Smooth muscle cell (in vitro differentiated cells): ENCODE data around the gene MAP2. TPM values are rescaled to one million over a fixed set of nuclear protein-coding genes. Genes with fewer than 3 reads are reported as not detected.

Experiments
- DNase-seq: peaks from one replicate; lab custom pipeline; 2025; ENCODE audit not compliant: unreplicated experiment; lab: John Stamatoyannopoulos, UW
- H2AFZ ChIP-seq: fragments of 200-600 bp; sonication (generic); 2 replicates; pipeline ENCODE4 v1.6.0; 2016; ENCODE audit warnings: antibody characterized with exemption, low read depth, mild to moderate bottlenecking
- H3F3A ChIP-seq: fragments of 200-600 bp; sonication (generic); 2 replicates; pipeline ENCODE4 v1.6.0; 2017; ENCODE audit warnings: antibody characterized with exemption, low read depth
- H3K27ac ChIP-seq: fragments of 200-600 bp; sonication (generic); 2 replicates; pipeline ENCODE4 v1.5.1; 2016; ENCODE audit warnings: low read depth, mild to moderate bottlenecking
- H3K27me3 ChIP-seq: fragments of 200-600 bp; sonication (generic); 2 replicates; pipeline ENCODE4 v1.6.1; 2016; ENCODE audit warnings: low read depth, mild to moderate bottlenecking
- H3K36me3 ChIP-seq: fragments of 200-600 bp; sonication (generic); 2 replicates; pipeline ENCODE4 v1.5.1; 2016; ENCODE audit warnings: low read depth
- H3K4me1 ChIP-seq: fragments of 200-600 bp; sonication (generic); 2 replicates; pipeline ENCODE4 v1.5.1; 2016; ENCODE audit warnings: low read depth
- H3K4me2 ChIP-seq: fragments of 200-600 bp; sonication (generic); 2 replicates; pipeline ENCODE4 v1.6.0; 2016; ENCODE audit warnings: mild to moderate bottlenecking
- H3K4me3 ChIP-seq: fragments of 200-600 bp; sonication (generic); 2 replicates; pipeline ENCODE4 v1.5.1; 2016; ENCODE audit warnings: mild to moderate bottlenecking
- H3K79me2 ChIP-seq: fragments of 200-600 bp; sonication (generic); 2 replicates; pipeline ENCODE4 v1.6.0; 2016; ENCODE audit warnings: low read depth, mild to moderate bottlenecking
- H3K9ac ChIP-seq: fragments of 200-600 bp; sonication (generic); 2 replicates; pipeline ENCODE4 v1.6.0; 2016; ENCODE audit warnings: low read depth
- H3K9me3 ChIP-seq: fragments of 200-600 bp; sonication (generic); replicated peaks from 2 replicates; pipeline ENCODE4 v1.5.1; 2016; ENCODE audit warnings: low read depth
- H4K20me1 ChIP-seq: fragments of 200-600 bp; sonication (generic); 2 replicates; pipeline ENCODE4 v1.6.0; 2016; ENCODE audit warnings: low read depth
- WGBS: methylation state at CpG from one replicate; pipeline ENCODE4 v1.1.7; 2016; ENCODE audit warnings: low lambda C conversion rate; 5-methylcytosine and 5-hydroxymethylcytosine counted together
- polyA plus RNA-seq: library from polyadenylated mRNA; unstranded; fragments of >200 nt; fragmentation: Nextera tagmentation; extraction: Ambion mirVana; gene quantifications from 2 replicates; pipeline ENCODE4 v1.2.1, GENCODE V29; 2016
- total RNA-seq: library from RNA; depleted of rRNA; stranded (reverse); fragments of >200 nt; gene quantifications from 2 replicates; pipeline ENCODE4 v1.2.3, GENCODE V29; 2014
- TF ChIP-seq, protein P1 (sequence below): fragments of 200-600 bp; sonication (generic); IDR thresholded peaks from 2 replicates; pipeline ENCODE4 v1.5.1; 2017; ENCODE audit warnings: borderline replicate concordance, mild to moderate bottlenecking, antibody characterized with exemption; ENCODE audit not compliant: insufficient read depth, poor library complexity, severe bottlenecking

The MAP2 gene
- total and polyA plus RNA-seq, 2 experiments from 2014 or later = 1.8 to 18.7 TPM

DNA sequence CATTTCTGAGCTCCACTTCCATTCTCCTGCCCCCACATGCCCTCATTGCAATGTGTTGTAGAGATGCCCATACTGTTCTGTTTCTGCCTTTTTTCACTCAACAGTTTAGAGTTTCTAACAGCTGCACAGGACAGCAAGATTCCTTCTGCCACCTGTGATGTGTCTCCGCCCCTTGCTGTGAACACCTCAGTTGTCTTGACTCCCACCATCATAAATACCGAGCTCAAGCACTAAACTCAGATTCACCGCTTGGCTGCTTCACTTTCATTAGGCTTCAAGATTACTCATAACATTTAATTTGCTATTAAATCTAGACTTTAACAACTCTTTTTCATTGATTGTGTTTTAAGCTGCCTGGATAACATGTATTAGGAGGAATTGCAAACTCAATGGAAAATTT, 141.0 kb downstream of the MAP2 start:
- TF ChIP-seq, protein P1, sequence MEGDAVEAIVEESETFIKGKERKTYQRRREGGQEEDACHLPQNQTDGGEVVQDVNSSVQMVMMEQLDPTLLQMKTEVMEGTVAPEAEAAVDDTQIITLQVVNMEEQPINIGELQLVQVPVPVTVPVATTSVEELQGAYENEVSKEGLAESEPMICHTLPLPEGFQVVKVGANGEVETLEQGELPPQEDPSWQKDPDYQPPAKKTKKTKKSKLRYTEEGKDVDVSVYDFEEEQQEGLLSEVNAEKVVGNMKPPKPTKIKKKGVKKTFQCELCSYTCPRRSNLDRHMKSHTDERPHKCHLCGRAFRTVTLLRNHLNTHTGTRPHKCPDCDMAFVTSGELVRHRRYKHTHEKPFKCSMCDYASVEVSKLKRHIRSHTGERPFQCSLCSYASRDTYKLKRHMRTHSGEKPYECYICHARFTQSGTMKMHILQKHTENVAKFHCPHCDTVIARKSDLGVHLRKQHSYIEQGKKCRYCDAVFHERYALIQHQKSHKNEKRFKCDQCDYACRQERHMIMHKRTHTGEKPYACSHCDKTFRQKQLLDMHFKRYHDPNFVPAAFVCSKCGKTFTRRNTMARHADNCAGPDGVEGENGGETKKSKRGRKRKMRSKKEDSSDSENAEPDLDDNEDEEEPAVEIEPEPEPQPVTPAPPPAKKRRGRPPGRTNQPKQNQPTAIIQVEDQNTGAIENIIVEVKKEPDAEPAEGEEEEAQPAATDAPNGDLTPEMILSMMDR = no peak
- H3K4me1 ChIP-seq = no peaks in the 10 kb centered on the region
- H3K27ac ChIP-seq = no peak overlapping the region
- H4K20me1 ChIP-seq = no peaks in the 10 kb centered on the region
- H2AFZ ChIP-seq = no peak overlapping the region
- H3K36me3 ChIP-seq = no peaks in the 10 kb centered on the region
- no peak overlapping the region for H3K9ac ChIP-seq
- no peak overlapping the region for H3K4me2 ChIP-seq
- no peaks in the 10 kb centered on the region for H3K79me2 ChIP-seq
- H3K4me3 ChIP-seq = no peak overlapping the region
- no peak for DNase-seq
- no peaks in the 10 kb centered on the region for H3F3A ChIP-seq
- H3K27me3 ChIP-seq = no peaks in the 10 kb centered on the region
- 87% methylated on average over 3 of the region's 3 CpGs for WGBS
- no peaks in the 10 kb centered on the region for H3K9me3 ChIP-seq

DNA sequence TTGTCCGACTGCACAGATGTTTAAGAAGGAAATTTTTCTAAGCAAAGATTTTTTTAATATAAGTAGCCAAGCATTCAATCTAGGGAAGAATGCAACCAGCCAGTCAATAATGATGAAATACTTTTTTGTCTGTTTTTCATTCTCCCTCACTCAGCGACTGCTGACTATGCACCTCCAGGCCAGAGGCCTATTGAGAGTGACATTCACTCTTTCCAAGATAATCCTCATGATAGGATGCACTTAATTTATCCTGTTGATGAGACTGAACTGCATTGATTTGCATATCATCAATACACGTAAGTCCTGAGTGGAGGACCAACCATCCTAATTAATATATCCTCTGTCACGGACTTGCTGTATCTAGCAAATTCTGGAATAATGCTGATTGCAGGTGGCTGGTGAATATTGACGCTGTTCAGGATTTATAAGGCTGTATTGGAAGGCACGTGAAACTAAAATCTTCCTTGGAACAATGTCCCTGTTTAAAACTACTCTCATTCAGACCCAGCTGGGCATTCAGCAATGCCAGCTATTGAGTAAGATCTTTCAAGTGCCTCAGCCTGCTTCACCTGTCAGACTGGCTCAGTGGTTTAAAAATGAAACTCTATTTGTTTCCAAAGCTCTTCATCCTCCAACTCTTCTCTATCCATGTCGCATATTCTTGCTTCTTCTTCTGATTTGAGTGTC, 142.2 kb downstream of the MAP2 start:
- Histone ChIP-seq H3K27ac (no peak overlapping the region), H2AFZ (no peak overlapping the region), H3K79me2 (no peaks in the 10 kb centered on the region), H3K27me3 (no peaks in the 10 kb centered on the region), H3F3A (no peaks in the 10 kb centered on the region), H3K9me3 (no peaks in the 10 kb centered on the region), H3K9ac (no peak overlapping the region), H4K20me1 (no peaks in the 10 kb centered on the region), H3K4me2 (no peak overlapping the region), H3K4me1 (no peaks in the 10 kb centered on the region), H3K36me3 (no peaks in the 10 kb centered on the region), H3K4me3 (no peak overlapping the region)
- TF ChIP-seq, protein P1 = no peak
- DNase-seq = no peak
- WGBS = 90% methylated on average over 7 of the region's 7 CpGs

DNA sequence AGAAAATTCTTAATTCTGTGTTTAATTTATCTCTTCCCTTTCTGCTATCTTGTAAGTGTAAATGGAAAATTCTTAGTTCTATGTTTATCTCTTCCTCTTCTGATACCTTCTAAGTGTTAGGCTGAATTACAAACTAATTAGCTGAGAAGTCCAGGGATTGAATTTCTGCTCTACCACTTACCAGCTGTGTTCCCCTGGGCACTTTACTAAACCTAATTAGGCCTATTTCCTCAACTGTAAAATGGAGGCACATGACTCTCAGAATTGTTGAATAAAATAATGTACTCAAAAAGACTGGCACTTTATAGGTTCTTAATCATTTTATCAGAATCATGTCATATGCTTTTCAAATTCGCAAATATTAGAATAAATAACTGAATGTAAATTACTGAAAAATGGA, 146.3 kb downstream of the MAP2 start:
- Histone ChIP-seq H3K27me3 (no peaks in the 10 kb centered on the region), H3K79me2 (no peaks in the 10 kb centered on the region), H4K20me1 (no peaks in the 10 kb centered on the region), H3K4me1 (no peaks in the 10 kb centered on the region), H3F3A (no peaks in the 10 kb centered on the region), H3K36me3 (no peaks in the 10 kb centered on the region), H3K4me3 (no peak overlapping the region), H2AFZ (no peak overlapping the region), H3K9ac (no peak overlapping the region), H3K9me3 (no peaks in the 10 kb centered on the region), H3K27ac (no peak overlapping the region), H3K4me2 (no peak overlapping the region)
- TF ChIP-seq, protein P1 = no peak
- WGBS = 37% methylated on average over 1 of the region's 1 CpG
- DNase-seq = no peak

- Histone ChIP-seq H3F3A (no peaks in the 10 kb centered on the region), H3K9me3 (no peaks in the 10 kb centered on the region), H3K36me3 (no peaks in the 10 kb centered on the region), H2AFZ (no peak overlapping the region), H3K79me2 (no peaks in the 10 kb centered on the region), H3K4me3 (no peak overlapping the region), H3K27ac (no peak overlapping the region), H4K20me1 (no peaks in the 10 kb centered on the region), H3K9ac (no peak overlapping the region), H3K27me3 (no peaks in the 10 kb centered on the region), H3K4me2 (no peak overlapping the region), H3K4me1 (peaks cover 20% of the 10 kb centered on the region)
- no peak for DNase-seq
- TF ChIP-seq, protein P1 = no peak
- WGBS = 90% methylated on average over 2 of the region's 2 CpGs
Measured at GRCh38 chr2:209574515-209574914, 150.7 kb downstream of the MAP2 start.
